K562 (cell line): ENCODE results near the gene EGFR.

Experiments
- ATF6 ChIP-seq: sonication (generic); formaldehyde crosslinking; IDR thresholded peaks from 2 replicates; pipeline ENCODE4 v1.4.0; 2020; ENCODE audit warnings: mild to moderate bottlenecking, missing genetic modification reagents
- BHLHE40 ChIP-seq: IDR thresholded peaks from 2 replicates; pipeline ENCODE4 v1.6.1; 2011; ENCODE audit warnings: low read length, improper control_type of control experiment
- CHD2 ChIP-seq: IDR thresholded peaks from 2 replicates; pipeline ENCODE4 v1.6.1; 2011; ENCODE audit warnings: low read depth, low read length
- CTCF ChIP-seq, 3 experiments: IDR thresholded peaks in 2 of 3; conservative IDR thresholded peaks in 1 of 3; 2 replicates each; pipeline ENCODE4 v1.5.1; 2011 to 2012; ENCODE audit warnings: low read length in 3 of 3, mild to moderate bottlenecking in 3 of 3, control low read depth in 2 of 3, improper control_type of control experiment in 1 of 3, inconsistent platforms in 1 of 3, low read depth in 1 of 3, mixed read lengths in 1 of 3, moderate library complexity in 1 of 3; ENCODE audit not compliant: insufficient read depth in 2 of 3
- SREBF1 ChIP-seq: fragments of 150-350 bp; IDR thresholded peaks from 2 replicates; pipeline ENCODE4 v1.6.1; 2014; ENCODE audit warnings: antibody characterized with exemption, low read depth, low read length, borderline replicate concordance
- ZBTB1 ChIP-seq: sonication (generic); formaldehyde crosslinking; IDR thresholded peaks from 2 replicates; pipeline ENCODE4 v1.8.1; 2023; ENCODE audit warnings: missing genetic modification reagents, low read depth, mild to moderate bottlenecking, borderline replicate concordance
- ZNF121 ChIP-seq: sonication (generic); formaldehyde crosslinking; conservative IDR thresholded peaks from 2 replicates; pipeline ENCODE4 v1.8.0; 2022; ENCODE audit warnings: missing genetic modification reagents
- TF ChIP-seq, protein P1 (sequence below): fragments of 250-450 bp; sonication (Bioruptor Pico); IDR thresholded peaks from 2 replicates; pipeline ENCODE4 v1.4.0; 2020; ENCODE audit warnings: mild to moderate bottlenecking, moderate library complexity
- TF ChIP-seq, protein P2 (sequence below), 2 experiments: fragments of 450-650 bp in 1 of 2; sonication (generic) in 1 of 2; formaldehyde crosslinking in 1 of 2; IDR thresholded peaks; 2 replicates each; pipeline versions ENCODE4 v1.7.1 to v1.9.0; 2016 to 2022; ENCODE audit warnings: inconsistent platforms in 1 of 2, mild to moderate bottlenecking in 1 of 2, missing genetic modification reagents in 1 of 2

- TF ChIP-seq BHLHE40 (no peak), CTCF (IDR thresholded peaks at IDR 0.05 in 2 of 3, conservative IDR thresholded peaks at IDR 0.05 in 1 of 3; ENCODE audit: insufficient read depth in 2 of 3, low read depth in 1 of 3, low read length in 3 of 3) (no peak), ZBTB1 (CRISPR knock-in tag) (no peak), SREBF1 (no peak), ZNF121 (CRISPR knock-in tag) (no peak), ATF6 (CRISPR knock-in tag) (no peak), CHD2 (no peak)
- TF ChIP-seq, protein P1, sequence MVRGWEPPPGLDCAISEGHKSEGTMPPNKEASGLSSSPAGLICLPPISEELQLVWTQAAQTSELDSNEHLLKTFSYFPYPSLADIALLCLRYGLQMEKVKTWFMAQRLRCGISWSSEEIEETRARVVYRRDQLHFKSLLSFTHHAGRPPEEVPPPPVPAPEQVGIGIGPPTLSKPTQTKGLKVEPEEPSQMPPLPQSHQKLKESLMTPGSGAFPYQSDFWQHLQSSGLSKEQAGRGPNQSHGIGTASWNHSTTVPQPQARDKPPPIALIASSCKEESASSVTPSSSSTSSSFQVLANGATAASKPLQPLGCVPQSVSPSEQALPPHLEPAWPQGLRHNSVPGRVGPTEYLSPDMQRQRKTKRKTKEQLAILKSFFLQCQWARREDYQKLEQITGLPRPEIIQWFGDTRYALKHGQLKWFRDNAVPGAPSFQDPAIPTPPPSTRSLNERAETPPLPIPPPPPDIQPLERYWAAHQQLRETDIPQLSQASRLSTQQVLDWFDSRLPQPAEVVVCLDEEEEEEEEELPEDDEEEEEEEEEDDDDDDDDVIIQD (CRISPR knock-in tag): no peak
- TF ChIP-seq, protein P2, sequence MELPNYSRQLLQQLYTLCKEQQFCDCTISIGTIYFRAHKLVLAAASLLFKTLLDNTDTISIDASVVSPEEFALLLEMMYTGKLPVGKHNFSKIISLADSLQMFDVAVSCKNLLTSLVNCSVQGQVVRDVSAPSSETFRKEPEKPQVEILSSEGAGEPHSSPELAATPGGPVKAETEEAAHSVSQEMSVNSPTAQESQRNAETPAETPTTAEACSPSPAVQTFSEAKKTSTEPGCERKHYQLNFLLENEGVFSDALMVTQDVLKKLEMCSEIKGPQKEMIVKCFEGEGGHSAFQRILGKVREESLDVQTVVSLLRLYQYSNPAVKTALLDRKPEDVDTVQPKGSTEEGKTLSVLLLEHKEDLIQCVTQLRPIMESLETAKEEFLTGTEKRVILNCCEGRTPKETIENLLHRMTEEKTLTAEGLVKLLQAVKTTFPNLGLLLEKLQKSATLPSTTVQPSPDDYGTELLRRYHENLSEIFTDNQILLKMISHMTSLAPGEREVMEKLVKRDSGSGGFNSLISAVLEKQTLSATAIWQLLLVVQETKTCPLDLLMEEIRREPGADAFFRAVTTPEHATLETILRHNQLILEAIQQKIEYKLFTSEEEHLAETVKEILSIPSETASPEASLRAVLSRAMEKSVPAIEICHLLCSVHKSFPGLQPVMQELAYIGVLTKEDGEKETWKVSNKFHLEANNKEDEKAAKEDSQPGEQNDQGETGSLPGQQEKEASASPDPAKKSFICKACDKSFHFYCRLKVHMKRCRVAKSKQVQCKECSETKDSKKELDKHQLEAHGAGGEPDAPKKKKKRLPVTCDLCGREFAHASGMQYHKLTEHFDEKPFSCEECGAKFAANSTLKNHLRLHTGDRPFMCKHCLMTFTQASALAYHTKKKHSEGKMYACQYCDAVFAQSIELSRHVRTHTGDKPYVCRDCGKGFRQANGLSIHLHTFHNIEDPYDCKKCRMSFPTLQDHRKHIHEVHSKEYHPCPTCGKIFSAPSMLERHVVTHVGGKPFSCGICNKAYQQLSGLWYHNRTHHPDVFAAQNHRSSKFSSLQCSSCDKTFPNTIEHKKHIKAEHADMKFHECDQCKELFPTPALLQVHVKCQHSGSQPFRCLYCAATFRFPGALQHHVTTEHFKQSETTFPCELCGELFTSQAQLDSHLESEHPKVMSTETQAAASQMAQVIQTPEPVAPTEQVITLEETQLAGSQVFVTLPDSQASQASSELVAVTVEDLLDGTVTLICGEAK (IDR thresholded peaks at IDR 0.05): no peak
- TF ChIP-seq, protein P2 (CRISPR knock-in tag; IDR thresholded peaks at IDR 0.05): no peak
Observed at GRCh38 chr7:55071411-55072175, 52.8 kb downstream of the EGFR start.
